KOPT-K1 (cell line): ENCODE data around the gene WDFY4.

Source experiments
- H3K27ac ChIP-seq: fragments of 200-600 bp; sonication (generic); 2 replicates; pipeline ENCODE4 v1.5.1; 2016; ENCODE audit warnings: antibody characterized with exemption, mild to moderate bottlenecking, low read depth, low read length; ENCODE audit not compliant: poor library complexity, severe bottlenecking
- H3K36me3 ChIP-seq: fragments of 200-600 bp; sonication (generic); 2 replicates; pipeline ENCODE4 v1.5.1; 2017; ENCODE audit warnings: antibody characterized with exemption, mild to moderate bottlenecking, low read length, moderate library complexity; ENCODE audit not compliant: insufficient read depth
- H3K9me3 ChIP-seq: fragments of 200-600 bp; sonication (generic); 2 replicates; pipeline ENCODE4 v1.5.1; 2017; ENCODE audit warnings: antibody characterized with exemption, low read length, mild to moderate bottlenecking; ENCODE audit not compliant: insufficient read depth, poor library complexity, severe bottlenecking

Gene WDFY4

DNA sequence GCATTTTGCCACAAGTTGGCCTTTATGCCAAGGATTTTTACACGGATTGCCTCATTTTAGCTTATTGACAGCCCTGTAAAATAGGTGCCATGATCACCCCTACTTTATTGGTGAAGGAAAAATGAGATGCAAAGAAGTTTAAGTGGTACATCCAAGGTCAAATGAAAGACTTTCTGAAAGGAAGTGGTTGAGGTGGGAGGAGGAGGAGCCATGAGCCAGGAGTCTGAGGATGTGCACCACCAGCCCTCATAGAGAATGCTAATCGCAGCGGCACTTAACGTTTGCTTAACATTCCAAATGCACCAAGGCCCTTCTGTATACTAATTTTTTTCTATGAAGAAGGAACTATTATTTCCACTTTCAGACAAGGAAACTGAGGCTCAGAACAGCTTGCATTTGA is 286.0 kb downstream of the WDFY4 start:
- Histone ChIP-seq H3K9me3 (no peaks in the 10 kb centered on the region), H3K27ac (no peak overlapping the region), H3K36me3 (no peaks in the 10 kb centered on the region)

DNA sequence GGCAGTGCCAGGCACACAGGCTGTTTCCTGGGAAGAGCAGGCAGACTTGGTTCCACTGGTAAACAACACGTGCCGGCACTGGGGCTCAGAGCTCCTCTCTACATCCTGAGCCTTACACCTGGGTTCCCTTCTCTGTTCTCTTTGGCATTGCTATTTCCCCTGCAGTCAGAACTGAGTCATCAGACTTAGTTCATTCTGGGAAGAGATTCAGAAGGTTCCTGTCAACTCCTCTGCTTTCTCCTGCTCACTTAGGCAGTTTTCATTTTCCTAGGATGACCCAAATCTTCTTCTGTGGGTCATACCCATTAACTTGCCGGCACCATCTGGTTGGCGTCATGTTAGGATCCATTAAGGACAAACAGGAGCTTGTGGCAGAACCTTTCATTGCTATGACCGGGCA is 288.4 kb downstream of the WDFY4 start:
- Histone ChIP-seq H3K36me3 (no peaks in the 10 kb centered on the region), H3K27ac (no peak overlapping the region), H3K9me3 (no peaks in the 10 kb centered on the region)

DNA sequence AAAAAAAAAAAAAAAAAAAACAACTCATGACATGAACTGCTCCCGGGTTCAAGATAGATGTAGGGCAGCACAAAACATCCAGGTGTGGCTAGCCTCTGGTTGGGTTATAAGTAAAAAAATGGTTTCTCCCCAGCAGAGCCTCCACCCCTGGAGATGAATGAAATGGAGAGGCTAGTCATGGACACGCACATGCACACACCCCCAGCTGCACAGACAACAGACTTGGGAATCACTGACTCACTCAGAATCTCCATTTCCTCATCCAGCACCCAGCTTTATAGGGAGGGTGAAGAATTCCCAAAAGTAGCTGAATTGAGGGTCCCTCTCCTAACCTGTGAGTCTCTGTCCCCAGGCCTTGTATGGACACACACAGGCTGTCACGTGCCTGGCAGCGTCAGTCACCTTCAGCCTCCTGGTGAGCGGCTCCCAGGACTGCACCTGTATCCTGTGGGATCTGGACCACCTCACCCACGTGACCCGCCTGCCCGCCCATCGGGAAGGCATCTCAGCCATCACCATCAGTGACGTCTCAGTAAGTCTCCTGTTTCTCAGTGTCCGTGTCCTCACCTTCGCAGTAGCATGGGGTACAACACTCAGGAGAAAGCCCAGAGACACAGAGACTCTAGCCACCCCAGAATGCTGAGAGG is 290.0 kb downstream of the WDFY4 start:
- Histone ChIP-seq H3K36me3 (no peaks in the 10 kb centered on the region), H3K27ac (no peak overlapping the region), H3K9me3 (no peaks in the 10 kb centered on the region)

DNA sequence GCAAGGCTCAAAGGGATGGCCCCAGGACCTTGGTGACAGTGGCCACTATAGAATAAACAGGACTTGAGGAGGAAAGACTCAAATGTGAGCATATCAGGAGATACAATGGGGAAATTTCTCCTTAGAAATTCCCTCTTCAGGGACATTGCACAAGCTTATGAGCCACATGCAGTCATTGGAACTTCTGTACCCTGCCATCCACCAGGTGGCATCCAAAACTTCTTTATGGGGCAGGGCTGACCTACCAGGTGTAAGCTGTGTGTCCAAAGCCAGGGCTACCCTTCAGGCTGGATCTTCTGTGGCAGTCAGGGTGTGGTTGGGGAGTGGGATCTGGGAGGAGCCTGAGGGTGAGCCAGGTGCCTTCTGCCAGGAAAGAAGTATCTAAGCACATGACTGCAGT is 291.5 kb downstream of the WDFY4 start:
- no peaks in the 10 kb centered on the region for H3K9me3 ChIP-seq
- no peaks in the 10 kb centered on the region for H3K36me3 ChIP-seq
- no peak overlapping the region for H3K27ac ChIP-seq

DNA sequence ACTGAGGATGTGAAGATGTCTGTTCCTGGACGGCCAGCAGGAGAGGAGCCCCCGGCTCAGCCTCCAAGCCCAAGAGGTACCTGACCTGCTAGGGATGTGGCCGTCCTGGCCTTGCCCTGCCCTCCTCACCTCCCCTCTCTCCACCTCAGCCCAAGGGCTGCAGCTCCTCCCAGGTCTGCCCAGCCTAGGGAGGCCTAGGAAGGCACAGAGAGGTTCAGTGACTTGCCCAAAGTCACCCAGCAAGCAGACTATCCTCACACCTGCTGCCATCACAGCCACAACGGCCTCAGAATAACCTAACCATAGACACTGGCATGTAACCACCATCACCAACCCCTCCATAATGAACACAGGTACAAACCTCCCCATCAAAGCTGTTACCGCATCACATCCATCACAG is 293.6 kb downstream of the WDFY4 start:
- Histone ChIP-seq H3K27ac (no peak overlapping the region), H3K36me3 (no peaks in the 10 kb centered on the region), H3K9me3 (no peaks in the 10 kb centered on the region)

DNA sequence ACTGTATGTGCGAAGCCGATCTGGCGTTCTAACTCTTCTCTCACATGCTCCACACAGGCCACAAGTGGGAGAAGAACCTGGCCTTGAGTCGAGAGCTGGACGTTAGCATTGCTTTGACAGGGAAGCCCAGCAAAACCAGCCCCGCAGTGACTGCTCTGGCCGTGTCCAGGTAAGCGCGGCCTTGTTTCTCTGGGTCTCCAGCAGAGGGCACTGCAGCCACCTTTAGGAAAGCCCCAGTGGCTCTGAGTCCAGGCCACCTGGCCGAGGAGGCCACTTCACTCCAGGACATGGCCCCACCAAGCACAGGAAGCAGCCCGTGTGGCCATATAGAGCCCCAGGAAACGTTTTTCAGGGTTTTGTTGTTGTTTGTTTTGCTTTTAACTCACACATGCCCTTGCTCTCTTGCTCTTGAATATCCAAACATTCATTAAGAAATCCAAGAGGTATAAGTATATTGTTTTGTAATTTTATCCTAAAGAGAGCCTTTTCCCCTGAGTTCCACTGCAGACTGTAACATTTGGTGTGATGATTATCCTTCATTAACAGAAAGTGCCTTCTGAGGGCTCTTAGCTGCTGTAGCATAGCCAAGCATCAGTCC is 296.7 kb downstream of the WDFY4 start:
- Histone ChIP-seq H3K36me3 (no peaks in the 10 kb centered on the region), H3K9me3 (no peaks in the 10 kb centered on the region), H3K27ac (no peak overlapping the region)

DNA sequence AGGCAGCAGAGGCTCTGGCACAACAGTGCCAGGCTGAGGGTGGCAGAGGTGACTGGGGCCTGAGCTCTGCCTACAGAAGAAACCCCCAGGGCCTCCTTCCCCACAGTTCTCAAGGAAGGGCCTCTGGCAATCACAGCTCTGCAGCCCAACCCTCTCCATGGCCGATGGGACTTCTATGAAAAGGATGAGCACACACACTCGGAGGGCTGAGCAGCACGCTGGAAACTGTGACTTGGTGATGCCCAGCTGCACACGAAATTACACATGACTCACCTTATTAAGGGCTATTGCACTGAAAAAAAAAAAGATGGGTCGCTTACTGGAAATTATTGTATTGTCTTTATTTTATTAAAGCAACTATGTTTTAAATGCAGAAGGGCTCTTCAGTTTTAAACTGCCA is 297.9 kb downstream of the WDFY4 start:
- Histone ChIP-seq H3K27ac (no peak overlapping the region), H3K9me3 (no peaks in the 10 kb centered on the region), H3K36me3 (no peaks in the 10 kb centered on the region)

DNA sequence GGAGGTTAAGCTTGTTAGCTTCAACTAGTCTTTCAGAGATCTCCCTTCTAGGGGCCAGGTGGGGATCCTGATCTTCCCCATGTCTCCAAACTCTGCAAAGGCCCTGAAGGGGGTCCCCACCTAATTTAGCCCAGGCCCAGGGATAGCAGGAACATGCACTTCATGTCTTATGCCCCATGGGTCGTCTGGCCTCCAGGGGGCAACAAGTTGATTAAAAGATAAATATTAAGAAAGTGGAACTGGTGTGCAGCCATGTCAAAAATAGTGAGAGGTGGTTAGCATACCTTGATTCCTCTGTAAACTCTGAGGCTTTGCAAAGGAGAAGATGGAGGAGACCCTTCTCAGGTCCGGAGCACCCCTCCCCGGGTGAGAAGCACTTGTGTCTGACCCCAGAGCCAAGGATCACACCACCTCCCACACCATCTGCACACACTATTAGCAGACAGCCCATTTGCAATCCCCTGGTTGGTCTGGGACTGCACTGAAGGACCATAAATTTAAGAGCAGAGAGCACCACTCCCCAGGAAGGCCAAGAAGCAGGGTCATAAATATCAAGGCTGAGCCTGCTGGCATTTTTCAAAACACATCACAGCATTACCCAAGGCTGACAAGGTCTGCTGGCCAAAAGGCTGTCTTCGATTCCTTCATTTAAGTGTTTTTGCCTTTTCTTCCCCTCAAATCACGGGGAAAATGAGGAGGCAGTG is 299.1 kb downstream of the WDFY4 start:
- Histone ChIP-seq H3K27ac (no peak overlapping the region), H3K9me3 (no peaks in the 10 kb centered on the region), H3K36me3 (no peaks in the 10 kb centered on the region)

DNA sequence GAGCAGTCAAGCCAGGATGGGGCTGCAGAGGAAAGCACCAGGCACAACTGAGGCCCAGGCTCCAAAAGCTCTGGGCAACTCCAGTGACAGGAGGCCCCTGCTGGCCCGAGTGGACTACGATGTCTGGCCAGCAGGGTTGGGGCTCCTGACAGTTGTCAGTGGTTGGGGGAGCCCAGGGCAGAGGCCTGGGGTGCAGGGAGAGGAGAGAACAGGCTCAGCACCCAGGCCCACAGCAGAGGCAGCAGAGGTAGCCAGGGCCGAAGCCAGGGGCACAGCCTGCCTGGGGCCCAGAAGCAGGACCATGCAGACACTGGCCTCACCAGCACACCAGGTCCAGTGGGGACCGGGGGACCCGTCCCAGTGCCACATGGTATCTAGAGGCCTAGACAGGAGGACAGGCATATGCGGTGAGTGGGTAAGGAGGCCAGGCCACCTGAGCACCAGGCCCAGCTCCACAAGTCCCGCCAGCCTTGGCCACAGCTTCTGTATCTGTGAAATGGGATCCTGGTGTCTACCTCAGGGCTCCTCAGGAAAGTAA is 301.0 kb downstream of the WDFY4 start:
- Histone ChIP-seq H3K36me3 (no peaks in the 10 kb centered on the region), H3K27ac (no peak overlapping the region)

DNA sequence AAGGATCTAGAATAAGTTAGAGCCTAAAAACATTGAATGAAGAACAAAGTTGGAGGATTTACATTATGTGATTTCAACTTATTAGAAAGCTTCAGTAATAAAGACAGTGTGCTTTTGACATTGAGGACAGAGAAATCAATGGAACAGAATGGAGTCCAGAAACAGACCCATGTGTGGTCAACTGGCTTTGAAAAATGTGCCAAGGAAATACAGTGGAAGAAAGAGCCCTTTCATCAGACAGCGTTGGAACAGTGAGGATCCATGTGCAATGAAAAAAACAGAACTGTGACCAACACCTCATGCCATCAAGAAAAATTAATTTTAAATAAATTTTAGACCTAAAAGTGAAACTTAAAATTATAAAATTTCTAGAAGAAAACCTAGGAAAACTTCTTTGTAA is 305.6 kb downstream of the WDFY4 start:
- no peak overlapping the region for H3K27ac ChIP-seq
- no peaks in the 10 kb centered on the region for H3K9me3 ChIP-seq
- H3K36me3 ChIP-seq, result no peaks in the 10 kb centered on the region

More for the DNA sequence above, 301.0 kb downstream of the WDFY4 start:
- H3K9me3 ChIP-seq, result no peaks in the 10 kb centered on the region

DNA sequence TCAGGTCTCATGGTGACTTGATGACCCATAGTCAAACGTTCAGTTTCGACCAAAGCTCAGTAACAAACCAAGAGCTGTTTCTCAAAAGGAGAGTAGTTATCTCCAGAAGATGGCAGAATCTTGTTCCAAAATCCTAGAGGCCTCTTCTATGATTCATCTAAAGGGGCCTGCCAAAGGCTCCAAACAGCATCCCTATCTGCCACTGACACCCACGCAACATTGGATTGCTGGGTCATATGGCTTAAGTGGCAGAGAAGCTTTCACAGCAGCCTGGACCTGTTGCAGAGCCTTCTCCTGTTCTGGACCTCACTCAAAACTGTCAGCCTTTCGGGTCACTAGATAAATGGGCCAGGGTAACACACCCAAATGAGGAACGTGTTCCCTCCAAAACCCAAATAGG is 309.0 kb downstream of the WDFY4 start:
- Histone ChIP-seq H3K27ac (no peak overlapping the region), H3K9me3 (no peaks in the 10 kb centered on the region), H3K36me3 (no peaks in the 10 kb centered on the region)

DNA sequence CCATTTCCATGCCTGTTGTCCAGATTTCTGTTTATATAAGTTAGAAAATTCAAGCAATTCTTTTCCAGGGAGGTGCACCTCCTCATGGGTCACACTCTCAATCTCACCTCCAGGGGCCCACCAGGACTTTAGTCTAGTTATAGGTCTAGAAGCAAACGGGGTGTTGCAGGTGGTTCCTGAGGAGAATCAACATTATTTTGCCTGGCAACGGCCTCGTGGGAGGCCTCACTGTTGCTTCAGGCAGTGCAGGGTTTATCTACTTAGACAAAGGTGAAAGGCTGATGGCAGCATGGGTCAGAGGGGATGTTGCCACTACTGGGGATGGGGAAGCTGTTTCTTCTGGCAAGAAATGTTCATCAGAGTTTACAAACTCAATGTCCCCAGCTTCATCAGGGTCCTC is 311.7 kb downstream of the WDFY4 start:
- Histone ChIP-seq H3K9me3 (no peaks in the 10 kb centered on the region), H3K27ac (no peak overlapping the region), H3K36me3 (no peaks in the 10 kb centered on the region)

DNA sequence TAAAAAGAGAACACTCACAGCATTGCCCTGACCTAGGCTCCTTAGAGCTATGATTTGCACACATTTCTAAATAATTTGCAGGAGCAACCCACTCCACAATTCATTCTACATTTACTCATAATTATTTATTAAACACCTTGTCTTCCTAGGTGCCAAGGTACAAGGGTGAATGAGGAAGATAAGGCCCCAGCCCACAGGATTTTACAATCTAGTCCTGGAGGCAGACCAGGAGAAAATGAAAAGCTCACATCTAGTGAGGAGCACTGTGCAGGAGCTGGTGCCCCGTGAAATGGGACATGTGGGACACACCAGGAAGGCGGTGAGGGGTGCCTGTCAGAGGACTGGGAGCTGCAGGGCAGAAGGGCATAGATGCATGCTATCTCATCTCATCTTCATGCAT is 314.7 kb downstream of the WDFY4 start:
- Histone ChIP-seq H3K27ac (no peak overlapping the region), H3K36me3 (no peaks in the 10 kb centered on the region), H3K9me3 (no peaks in the 10 kb centered on the region)

DNA sequence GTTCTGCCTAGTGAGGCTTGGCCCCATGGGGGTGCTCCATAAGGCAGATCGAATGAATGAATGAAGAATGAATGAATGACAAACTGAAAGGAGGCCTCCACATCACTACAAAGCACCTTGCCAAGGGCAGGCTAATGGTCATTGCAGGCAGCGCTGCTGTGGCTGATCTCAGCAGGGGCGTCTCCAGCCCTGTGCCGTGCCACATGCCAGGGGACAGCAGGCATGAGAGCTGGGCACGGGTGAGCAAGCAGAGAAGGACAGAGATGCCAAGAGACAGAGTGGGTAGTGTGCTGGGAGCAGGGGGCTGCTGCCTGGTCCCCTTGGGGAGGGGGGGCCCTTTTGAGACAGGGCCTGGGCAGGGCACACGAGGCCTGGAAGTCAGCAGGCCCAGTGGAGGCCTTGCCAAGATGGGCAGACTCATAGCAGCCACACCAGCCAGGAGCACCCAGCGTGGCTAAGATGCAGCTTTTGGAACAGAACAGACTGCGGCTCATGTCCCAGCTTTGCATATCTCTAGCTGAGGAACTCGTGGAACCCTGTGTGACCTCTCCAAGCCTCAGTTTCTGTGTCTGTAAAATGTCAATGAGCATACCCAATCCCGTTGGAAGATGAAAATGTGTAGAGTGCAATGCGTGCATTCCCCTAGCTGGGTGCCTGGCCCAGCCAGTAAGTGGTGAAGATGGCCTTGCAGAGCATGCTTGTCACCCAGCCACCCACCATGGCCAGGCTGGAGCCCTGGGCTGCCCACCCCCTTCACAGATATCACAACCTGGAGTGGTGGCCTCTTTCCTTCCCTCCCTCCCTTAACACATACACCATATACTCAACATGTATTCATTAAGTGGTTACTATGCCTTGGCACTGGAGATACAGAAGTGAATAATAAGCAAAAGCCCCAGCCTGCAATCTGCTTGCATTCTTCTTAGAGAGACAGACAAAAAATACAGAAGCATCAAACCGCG is 316.0 kb downstream of the WDFY4 start:
- no peak overlapping the region for H3K27ac ChIP-seq
- H3K36me3 ChIP-seq, result no peaks in the 10 kb centered on the region
- H3K9me3 ChIP-seq, result no peaks in the 10 kb centered on the region

DNA sequence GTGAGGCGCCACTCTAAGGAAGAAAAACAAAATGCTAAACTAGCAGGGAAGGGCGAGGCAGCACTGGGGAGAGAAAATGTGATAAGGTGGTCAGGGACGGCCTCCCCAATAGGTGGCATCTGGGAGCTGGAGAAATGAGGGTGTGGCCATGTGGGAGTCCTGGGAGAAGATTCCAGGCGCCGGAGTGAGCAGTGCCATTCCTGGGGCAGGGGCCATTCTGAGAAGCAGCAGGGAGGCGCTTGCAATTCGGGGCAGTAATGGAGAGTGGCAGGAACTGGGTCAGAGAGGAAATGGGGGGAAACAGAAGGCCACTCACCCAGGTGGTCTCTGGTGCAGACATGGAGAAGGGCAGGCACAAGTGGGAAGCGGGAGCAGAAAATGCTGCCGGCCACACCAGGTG is 316.7 kb downstream of the WDFY4 start:
- Histone ChIP-seq H3K27ac (no peak overlapping the region), H3K9me3 (no peaks in the 10 kb centered on the region), H3K36me3 (no peaks in the 10 kb centered on the region)
